ENCODE results near the gene TBL1X. TPM values are rescaled to one million over a fixed set of nuclear protein-coding genes. Genes with fewer than 3 reads are reported as not detected.

The TBL1X gene
- total and polyA plus RNA-seq, 2 of the 8 experiments (the other 6 are each of a cell fraction or from before 2014, with no cell fraction given): 13.3 to 25.6 TPM

DNA sequence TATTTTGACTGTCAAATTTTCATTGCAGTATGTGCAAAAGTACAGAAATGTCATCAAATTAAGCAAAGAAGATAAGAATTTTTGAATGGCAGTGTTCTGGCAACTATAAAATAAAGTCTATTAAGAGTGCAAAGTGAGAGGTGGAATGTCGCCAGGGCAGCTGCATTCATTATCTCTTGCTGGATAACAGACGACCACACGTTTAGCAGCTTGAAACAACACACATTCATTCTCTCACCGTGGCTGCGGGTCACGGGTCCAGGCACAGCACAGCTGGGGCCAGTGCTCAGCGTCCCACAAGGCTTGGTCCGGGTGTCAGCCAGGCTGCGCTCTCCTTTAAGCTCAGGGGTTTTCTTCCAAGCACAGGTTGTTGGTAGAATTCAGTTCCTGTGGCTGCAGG, 186.9 kb downstream of the TBL1X start (continued):
- TF ChIP-seq EP300 (IDR thresholded peaks at IDR 0.05; ENCODE audit: borderline replicate concordance in 1 of 2, low read depth in 2 of 2, low read length in 2 of 2): no peak
- TF ChIP-seq, protein P1, sequence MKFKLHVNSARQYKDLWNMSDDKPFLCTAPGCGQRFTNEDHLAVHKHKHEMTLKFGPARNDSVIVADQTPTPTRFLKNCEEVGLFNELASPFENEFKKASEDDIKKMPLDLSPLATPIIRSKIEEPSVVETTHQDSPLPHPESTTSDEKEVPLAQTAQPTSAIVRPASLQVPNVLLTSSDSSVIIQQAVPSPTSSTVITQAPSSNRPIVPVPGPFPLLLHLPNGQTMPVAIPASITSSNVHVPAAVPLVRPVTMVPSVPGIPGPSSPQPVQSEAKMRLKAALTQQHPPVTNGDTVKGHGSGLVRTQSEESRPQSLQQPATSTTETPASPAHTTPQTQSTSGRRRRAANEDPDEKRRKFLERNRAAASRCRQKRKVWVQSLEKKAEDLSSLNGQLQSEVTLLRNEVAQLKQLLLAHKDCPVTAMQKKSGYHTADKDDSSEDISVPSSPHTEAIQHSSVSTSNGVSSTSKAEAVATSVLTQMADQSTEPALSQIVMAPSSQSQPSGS (IDR thresholded peaks at IDR 0.05; ENCODE audit: low read length): no peak

Measured in H1 (cell line).